ENCODE results near the gene IGSF9B. TPM values are rescaled to one million over a fixed set of nuclear protein-coding genes. Genes with fewer than 3 reads are reported as not detected.

The IGSF9B gene
- total RNA-seq, 1 donor from 2014 or later: 13.1 TPM

GRCh38 chr11:133919330-133920108 is 37.2 kb downstream of the IGSF9B start:
- no peak overlapping the region for H2AFZ ChIP-seq (ENCODE audit: low read depth, low read length)
- peaks cover 3% of the 10 kb centered on the region for H3K9me3 Mint-ChIP-seq (ENCODE audit: unreplicated experiment)
- no peak for TF ChIP-seq EZH2 (IDR thresholded peaks at IDR 0.05; ENCODE audit: insufficient read depth, low read length)
- no peak for TF ChIP-seq CTCF (IDR thresholded peaks at IDR 0.05; ENCODE audit: insufficient read depth, low read depth, low read length)
- peaks cover 8% of the 10 kb centered on the region for H3K27me3 Mint-ChIP-seq (ENCODE audit: low read depth, unreplicated experiment)
- no peak for DNase-seq (ENCODE audit: low read depth)
- H3K4me2 ChIP-seq (ENCODE audit: low read length): no peak overlapping the region
- H3K27ac ChIP-seq (ENCODE audit: low read depth, low read length): no peak overlapping the region
- H3K4me1 ChIP-seq (ENCODE audit: insufficient read depth, low read length): no peaks in the 10 kb centered on the region
- no peak overlapping the region for H3K27ac Mint-ChIP-seq (ENCODE audit: unreplicated experiment)
- H3K4me1 Mint-ChIP-seq (ENCODE audit: low read depth, unreplicated experiment): no peaks in the 10 kb centered on the region
- H3K27me3 ChIP-seq (ENCODE audit: insufficient read depth, low read length): no peaks in the 10 kb centered on the region
- no peak overlapping the region for H3K4me3 ChIP-seq (ENCODE audit: insufficient read depth, low read depth, low read length)
- peaks cover 9% of the 10 kb centered on the region for H3K36me3 Mint-ChIP-seq (ENCODE audit: low read depth, unreplicated experiment)
- H3K9ac ChIP-seq (ENCODE audit: low read length): no peak overlapping the region
- no peaks in the 10 kb centered on the region for H3K36me3 ChIP-seq (ENCODE audit: insufficient read depth, low read length)
- no peaks in the 10 kb centered on the region for H3K79me2 ChIP-seq (ENCODE audit: insufficient read depth, low read length)
- no peaks in the 10 kb centered on the region for H4K20me1 ChIP-seq (ENCODE audit: insufficient read depth, low read length)
- no peaks in the 10 kb centered on the region for H3K9me3 ChIP-seq (ENCODE audit: insufficient read depth, low read depth, low read length)
- FAIRE-seq: no peak
- H3K4me3 Mint-ChIP-seq (ENCODE audit: unreplicated experiment): no peak overlapping the region

DNA sequence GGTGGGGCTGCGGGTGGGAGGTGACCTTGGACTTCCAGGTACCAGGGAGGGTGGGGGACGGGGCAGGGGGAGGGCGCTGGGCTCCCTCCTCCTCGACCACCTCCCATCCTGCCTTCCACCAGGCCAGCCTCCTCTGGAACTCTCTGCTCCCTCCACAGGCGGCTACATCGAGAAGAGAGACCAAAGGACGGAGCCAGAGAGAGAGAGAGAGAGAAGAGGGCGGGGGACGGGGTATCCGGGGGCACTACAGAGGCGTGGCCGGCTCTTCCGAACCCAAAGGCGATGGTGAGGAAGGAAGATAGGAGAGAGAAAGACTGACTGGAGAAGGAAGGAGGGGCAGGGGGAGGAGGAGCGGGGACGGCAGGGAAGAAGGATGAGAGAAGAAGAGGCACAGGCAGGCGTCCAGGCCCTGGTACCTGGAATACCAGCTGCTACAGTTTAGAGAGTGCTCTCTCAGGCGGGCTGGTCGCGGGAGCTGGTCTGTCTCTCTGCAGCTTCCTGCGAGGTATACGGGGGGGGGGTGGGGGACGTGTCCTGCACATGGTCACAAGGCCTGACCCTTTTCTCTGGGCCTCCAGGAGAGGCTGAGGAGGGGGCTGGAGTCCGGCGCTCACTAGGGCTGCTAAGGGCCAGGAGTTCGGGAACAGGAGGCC is 38.0 kb downstream of the IGSF9B start:
- no peaks in the 10 kb centered on the region for H4K20me1 ChIP-seq (ENCODE audit: insufficient read depth, low read length)
- H3K36me3 ChIP-seq (ENCODE audit: insufficient read depth, low read length): no peaks in the 10 kb centered on the region
- no peaks in the 10 kb centered on the region for H3K27me3 ChIP-seq (ENCODE audit: insufficient read depth, low read length)
- no peak overlapping the region for H3K27ac ChIP-seq (ENCODE audit: low read depth, low read length)
- Mint-ChIP-seq H3K4me3 (ENCODE audit: unreplicated experiment) (no peak overlapping the region), H3K9me3 (ENCODE audit: unreplicated experiment) (peaks cover 3% of the 10 kb centered on the region), H3K36me3 (ENCODE audit: low read depth, unreplicated experiment) (peaks cover 9% of the 10 kb centered on the region), H3K27me3 (ENCODE audit: low read depth, unreplicated experiment) (peaks cover 8% of the 10 kb centered on the region), H3K4me1 (ENCODE audit: low read depth, unreplicated experiment) (no peaks in the 10 kb centered on the region), H3K27ac (ENCODE audit: unreplicated experiment) (no peak overlapping the region)
- H3K79me2 ChIP-seq (ENCODE audit: insufficient read depth, low read length): no peaks in the 10 kb centered on the region
- TF ChIP-seq CTCF (IDR thresholded peaks at IDR 0.05; ENCODE audit: insufficient read depth, low read depth, low read length) (no peak), EZH2 (IDR thresholded peaks at IDR 0.05; ENCODE audit: insufficient read depth, low read length) (no peak)
- H3K4me2 ChIP-seq (ENCODE audit: low read length): no peak overlapping the region
- DNase-seq (ENCODE audit: low read depth) (no peak), FAIRE-seq (no peak)
- H3K4me3 ChIP-seq (ENCODE audit: insufficient read depth, low read depth, low read length): no peak overlapping the region
- H3K9me3 ChIP-seq (ENCODE audit: insufficient read depth, low read depth, low read length): no peaks in the 10 kb centered on the region
- H3K4me1 ChIP-seq (ENCODE audit: insufficient read depth, low read length): no peaks in the 10 kb centered on the region
- H3K9ac ChIP-seq (ENCODE audit: low read length): no peak overlapping the region
- H2AFZ ChIP-seq (ENCODE audit: low read depth, low read length): no peak overlapping the region
